ENCODE data around the gene ITIH5. TPM values are rescaled to one million over a fixed set of nuclear protein-coding genes. Genes with fewer than 3 reads are reported as not detected.

ITIH5 gene
- polyA plus RNA-seq, 3 donors, result not detected

GRCh38 chr10:7665767-7666166 lies 999 bp downstream of the ITIH5 start:
- Mint-ChIP-seq H3K27ac (no peak overlapping the region), H3K4me3 (peak overlapping the region in 1 of 2 donors; percentile 80), H3K36me3 (peaks cover 0 to 2% of the 10 kb centered on the region in 2 donors), H3K4me1 (peaks cover 11% of the 10 kb centered on the region), H3K27me3 (ENCODE audit: low read depth in 3 of 3) (peaks cover 49 to 79% (median 61%) of the 10 kb centered on the region in 3 donors), H3K9me3 (peaks cover 0 to 8% (median 6%) of the 10 kb centered on the region in 7 donors)
- H3K4me3 ChIP-seq (replicated peaks in 1 of 3; ENCODE audit: low read depth in 2 of 3, low read length in 3 of 3), result no peak overlapping the region
- no peak overlapping the region for H3K4me2 ChIP-seq (replicated peaks; ENCODE audit: extremely low read depth, low read length, poor library complexity, severe bottlenecking)
- H3K36me3 ChIP-seq (replicated peaks in 1 of 2; ENCODE audit: control insufficient read depth in 1 of 2, insufficient read depth in 2 of 2, low read length in 2 of 2), result no peaks in the 10 kb centered on the region
- H3K4me1 ChIP-seq (ENCODE audit: control insufficient read depth in 1 of 2, insufficient read depth in 2 of 2, low read length in 2 of 2), result peaks cover 4% of the 10 kb centered on the region in 2 donors
- no peak overlapping the region for H3K9ac ChIP-seq (ENCODE audit: insufficient read depth, low read length, poor library complexity, severe bottlenecking)
- no peaks in the 10 kb centered on the region for H4K20me1 ChIP-seq (ENCODE audit: insufficient read depth, low read length)
- no peaks in the 10 kb centered on the region for H3K79me2 ChIP-seq (ENCODE audit: insufficient read depth, low read length)
- no peak for TF ChIP-seq CTCF (IDR thresholded peaks at IDR 0.05)
- no peak for DNase-seq
- 60% methylated on average over 1 of the region's 6 CpGs for WGBS (ENCODE audit: insufficient coverage)
- peaks cover 0 to 15% of the 10 kb centered on the region in 2 donors for H3K9me3 ChIP-seq (replicated peaks in 1 of 2; ENCODE audit: control insufficient read depth in 1 of 2, insufficient read depth in 1 of 2, low read length in 2 of 2)
- no peak overlapping the region for H3K27ac ChIP-seq (ENCODE audit: low read depth in 1 of 2, low read length in 2 of 2)
- no peak overlapping the region for H2AFZ ChIP-seq (ENCODE audit: insufficient read depth, low read depth, low read length, poor library complexity, severe bottlenecking)
- H3K27me3 ChIP-seq (ENCODE audit: control insufficient read depth in 2 of 2, insufficient read depth in 2 of 2, low read length in 2 of 2), result peaks cover 63 to 81% of the 10 kb centered on the region in 2 donors
- intact Hi-C loops (cut with micrococcal nuclease), result no loop called here

- intact Hi-C loops (cut with micrococcal nuclease), result no loop called here
- no peak overlapping the region for H2AFZ ChIP-seq (ENCODE audit: insufficient read depth, low read depth, low read length, poor library complexity, severe bottlenecking)
- WGBS (ENCODE audit: insufficient coverage), result no CpG with 5 or more reads among the region's 2 CpGs
- Mint-ChIP-seq H3K4me1 (peaks cover 11% of the 10 kb centered on the region), H3K4me3 (no peak overlapping the region), H3K36me3 (peaks cover 0 to 2% of the 10 kb centered on the region in 2 donors), H3K27me3 (ENCODE audit: low read depth in 3 of 3) (peaks cover 45 to 75% (median 56%) of the 10 kb centered on the region in 3 donors), H3K9me3 (peaks cover 0 to 8% (median 6%) of the 10 kb centered on the region in 7 donors), H3K27ac (no peak overlapping the region)
- H3K9me3 ChIP-seq (replicated peaks in 1 of 2; ENCODE audit: control insufficient read depth in 1 of 2, insufficient read depth in 1 of 2, low read length in 2 of 2), result peaks cover 0 to 15% of the 10 kb centered on the region in 2 donors
- H4K20me1 ChIP-seq (ENCODE audit: insufficient read depth, low read length), result no peaks in the 10 kb centered on the region
- H3K4me3 ChIP-seq (replicated peaks in 1 of 3; ENCODE audit: low read depth in 2 of 3, low read length in 3 of 3), result no peak overlapping the region
- H3K36me3 ChIP-seq (replicated peaks in 1 of 2; ENCODE audit: control insufficient read depth in 1 of 2, insufficient read depth in 2 of 2, low read length in 2 of 2), result no peaks in the 10 kb centered on the region
- DNase-seq, result no peak
- peaks cover 4% of the 10 kb centered on the region in 2 donors for H3K4me1 ChIP-seq (ENCODE audit: control insufficient read depth in 1 of 2, insufficient read depth in 2 of 2, low read length in 2 of 2)
- H3K79me2 ChIP-seq (ENCODE audit: insufficient read depth, low read length), result no peaks in the 10 kb centered on the region
- H3K4me2 ChIP-seq (replicated peaks; ENCODE audit: extremely low read depth, low read length, poor library complexity, severe bottlenecking), result no peak overlapping the region
- H3K27me3 ChIP-seq (ENCODE audit: control insufficient read depth in 2 of 2, insufficient read depth in 2 of 2, low read length in 2 of 2), result peaks cover 54 to 70% of the 10 kb centered on the region in 2 donors
- H3K9ac ChIP-seq (ENCODE audit: insufficient read depth, low read length, poor library complexity, severe bottlenecking), result no peak overlapping the region
- no peak overlapping the region for H3K27ac ChIP-seq (ENCODE audit: low read depth in 1 of 2, low read length in 2 of 2)
- TF ChIP-seq CTCF (IDR thresholded peaks at IDR 0.05), result no peak
Measured at GRCh38 chr10:7664707-7665106, 2.1 kb downstream of the ITIH5 start.
